Forelimb muscle (tissue), 1 donor: ENCODE data around the gene VMP1. TPM values are rescaled to one million over a fixed set of nuclear protein-coding genes. Genes with fewer than 3 reads are reported as not detected.
"Not testable (repeated sequence)": the region's sequence is repeated elsewhere in the genome, so short reads cannot be mapped to it uniquely, and the experiment has no call there.

Experiments
- DNase-seq: peaks from one replicate; pipeline ENCODE4 v3.0.0-alpha.2; 2013; ENCODE audit warnings: low read depth
- polyA plus RNA-seq: library from polyadenylated mRNA; unstranded; fragments of 120-200 nt; gene quantifications from one replicate; pipeline ENCODE4 v1.2.1, GENCODE V29; 2013; ENCODE audit not compliant: insufficient read length

The VMP1 gene
- polyA plus RNA-seq, 1 donor = 43.6 TPM

- no peak for DNase-seq
Measured at GRCh38 chr17:59776577-59776976, 69.1 kb downstream of the VMP1 start.

GRCh38 chr17:59777033-59777432 lies 69.6 kb downstream of the VMP1 start:
- DNase-seq = no peak

GRCh38 chr17:59778996-59779395 lies 71.5 kb downstream of the VMP1 start:
- no peak for DNase-seq

GRCh38 chr17:59779521-59779920 lies 72.1 kb downstream of the VMP1 start:
- no peak for DNase-seq

GRCh38 chr17:59780548-59780947 lies 73.1 kb downstream of the VMP1 start:
- DNase-seq = not testable (repeated sequence)

GRCh38 chr17:59783221-59784047 lies 76.0 kb downstream of the VMP1 start:
- DNase-seq = no peak

- DNase-seq = no peak
Measured at GRCh38 chr17:59785091-59785799, 77.8 kb downstream of the VMP1 start.

- no peak for DNase-seq
Measured at GRCh38 chr17:59786213-59786535, 78.7 kb downstream of the VMP1 start.

- peak; percentile 52 for DNase-seq
Measured at GRCh38 chr17:59786536-59787319, 79.3 kb downstream of the VMP1 start.

- not testable (repeated sequence) for DNase-seq
Measured at GRCh38 chr17:59789849-59790248, 82.4 kb downstream of the VMP1 start.

GRCh38 chr17:59790418-59790817 lies 83.0 kb downstream of the VMP1 start:
- not testable (repeated sequence) for DNase-seq

- no peak for DNase-seq
Measured at GRCh38 chr17:59790910-59791309, 83.5 kb downstream of the VMP1 start.

GRCh38 chr17:59791603-59792457 lies 84.4 kb downstream of the VMP1 start:
- no peak for DNase-seq

- DNase-seq = not testable (repeated sequence)
Measured at GRCh38 chr17:59792458-59792823, 85.0 kb downstream of the VMP1 start.

- DNase-seq = no peak
Measured at GRCh38 chr17:59793205-59793604, 85.8 kb downstream of the VMP1 start.

GRCh38 chr17:59796138-59796537 lies 88.7 kb downstream of the VMP1 start:
- no peak for DNase-seq

GRCh38 chr17:59796785-59797205 lies 89.3 kb downstream of the VMP1 start:
- no peak for DNase-seq

- no peak for DNase-seq
Measured at GRCh38 chr17:59798111-59798510, 90.7 kb downstream of the VMP1 start.

GRCh38 chr17:59800530-59800942 lies 93.1 kb downstream of the VMP1 start:
- no peak for DNase-seq

GRCh38 chr17:59802160-59802559 lies 94.7 kb downstream of the VMP1 start:
- no peak for DNase-seq

- no peak for DNase-seq
Measured at GRCh38 chr17:59804901-59805465, 97.5 kb downstream of the VMP1 start.
